C4-2B (cell line): Measurements from ENCODE around the gene CPA2.

ENCODE experiments used
- H3K27ac ChIP-seq: fragments of 450-650 bp; 2 replicates; pipeline ENCODE4 v1.5.1; 2017
- CTCF ChIP-seq: fragments of 450-650 bp; conservative IDR thresholded peaks from 2 replicates; pipeline ENCODE4 v1.5.1; 2017; ENCODE audit warnings: mild to moderate bottlenecking
- ZFX ChIP-seq: fragments of 450-650 bp; IDR thresholded peaks from 2 replicates; pipeline ENCODE4 v1.6.1; 2017

Gene CPA2

GRCh38 chr7:130263130-130263529, 3.5 kb upstream of the CPA2 start:
- H3K27ac ChIP-seq = no peak overlapping the region
- TF ChIP-seq CTCF (no peak), ZFX (no peak)

DNA sequence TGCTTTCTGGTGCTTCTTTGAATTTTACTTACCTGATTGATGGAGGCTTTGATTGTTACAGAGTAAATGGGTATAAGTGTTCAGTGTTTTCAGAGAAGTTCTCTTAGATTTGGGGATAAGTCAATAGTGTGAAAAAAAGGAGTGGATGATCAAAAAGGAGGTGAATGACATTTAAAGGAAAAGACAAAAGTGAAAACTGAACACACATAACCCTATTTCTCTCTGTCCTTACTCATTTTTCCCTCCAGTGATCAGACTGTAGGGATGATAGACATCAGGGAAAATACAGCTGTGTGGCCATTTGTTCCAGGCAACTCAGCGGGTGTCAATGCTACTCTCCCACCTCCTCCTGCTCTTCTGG, 278 bp downstream of the CPA2 start:
- H3K27ac ChIP-seq = no peak overlapping the region
- no peak for TF ChIP-seq ZFX
- no peak for TF ChIP-seq CTCF

DNA sequence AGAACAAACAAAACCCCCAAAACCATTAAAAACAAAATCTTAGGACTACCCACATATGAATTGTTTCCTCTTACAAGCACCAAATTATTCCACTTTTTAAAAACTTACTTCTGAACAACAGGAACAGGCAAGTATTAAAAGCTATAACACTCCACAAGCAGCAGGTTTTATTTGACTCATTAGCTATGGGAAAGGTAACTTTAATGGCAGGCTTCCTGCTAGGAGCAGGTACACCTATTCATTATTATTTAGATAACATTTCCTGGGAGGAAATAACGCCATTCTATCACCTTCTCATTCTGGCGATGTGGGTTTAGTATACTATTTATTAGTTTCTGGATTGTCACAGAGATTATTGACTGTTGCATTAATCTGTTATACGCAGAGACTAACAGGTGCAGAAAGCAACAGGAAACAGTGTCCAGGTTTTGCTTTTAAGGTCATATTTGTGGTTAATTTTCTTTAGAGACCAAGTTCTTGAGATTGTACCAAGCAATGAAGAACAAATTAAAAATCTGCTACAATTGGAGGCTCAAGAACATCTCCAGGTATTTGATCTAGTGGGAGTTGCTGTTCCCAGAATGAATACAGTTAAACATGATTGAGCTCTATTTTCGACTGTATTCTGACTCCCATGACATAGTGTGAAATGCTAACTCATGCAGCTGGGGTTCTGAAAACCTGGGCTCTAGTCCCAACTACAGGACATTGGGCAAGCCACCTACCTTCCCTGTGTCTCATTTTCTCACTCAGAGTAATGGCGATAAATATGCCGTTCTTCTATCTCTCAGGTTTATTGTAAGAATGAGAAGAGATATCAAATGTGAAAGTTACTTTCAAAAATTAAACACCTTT, 2.0 kb downstream of the CPA2 start:
- TF ChIP-seq CTCF (no peak), ZFX (no peak)
- no peak overlapping the region for H3K27ac ChIP-seq

GRCh38 chr7:130269318-130269694, 2.6 kb downstream of the CPA2 start:
- TF ChIP-seq CTCF = no peak
- TF ChIP-seq ZFX = no peak
- H3K27ac ChIP-seq = no peak overlapping the region

DNA sequence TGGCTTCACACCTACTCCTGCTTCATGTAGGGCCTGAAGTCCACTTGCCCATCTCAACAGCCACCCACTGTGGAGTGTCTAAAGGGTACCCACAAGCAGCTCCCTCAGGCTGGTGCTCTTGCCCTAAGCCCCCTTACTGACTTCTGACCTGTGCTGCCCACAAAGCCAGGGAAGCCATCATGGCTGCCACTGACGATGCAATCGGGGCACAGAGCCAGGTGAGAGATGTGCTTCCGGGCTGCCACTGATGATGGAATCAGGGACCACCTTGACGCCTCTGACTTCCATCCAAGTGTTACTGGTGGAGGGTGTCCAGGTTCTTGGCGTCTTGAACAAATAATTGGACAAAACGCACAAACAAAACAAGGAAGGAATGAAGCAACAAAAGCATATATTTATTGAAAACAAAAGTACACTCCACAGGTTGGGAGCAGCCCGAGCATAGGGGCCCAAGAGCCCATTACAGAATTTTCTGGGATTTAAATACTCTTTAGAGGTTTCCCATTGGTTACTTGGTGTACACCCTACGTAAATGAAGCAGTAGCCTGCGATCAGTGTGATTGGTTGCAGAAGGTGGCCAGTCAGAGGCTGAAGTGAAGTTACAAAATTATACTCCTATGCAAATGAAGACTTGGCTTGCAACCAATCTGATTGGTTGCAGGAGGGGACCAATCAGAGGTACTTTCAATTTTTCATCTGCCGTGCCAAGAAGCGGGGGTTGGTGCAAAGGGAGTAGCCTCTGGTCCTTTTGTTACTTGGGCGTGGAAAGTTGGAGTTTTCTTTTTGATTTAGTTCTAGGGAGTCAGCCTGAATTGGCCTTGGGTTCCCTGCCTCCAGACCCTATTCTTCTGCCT, 4.5 kb downstream of the CPA2 start:
- no peak overlapping the region for H3K27ac ChIP-seq
- TF ChIP-seq ZFX = no peak
- no peak for TF ChIP-seq CTCF

GRCh38 chr7:130272381-130273080, 5.9 kb downstream of the CPA2 start:
- no peak overlapping the region for H3K27ac ChIP-seq
- TF ChIP-seq CTCF = no peak
